GM21825 (cell line): ENCODE measurements around the gene AEBP1.

Experiments
- ATAC-seq: cut with Tn5 transposase; IDR thresholded peaks from one replicate; pipeline ENCODE4 v1.9.1; 2021; ENCODE audit warnings: mild to moderate bottlenecking, moderate library complexity; ENCODE audit not compliant: unreplicated experiment

Gene AEBP1

DNA sequence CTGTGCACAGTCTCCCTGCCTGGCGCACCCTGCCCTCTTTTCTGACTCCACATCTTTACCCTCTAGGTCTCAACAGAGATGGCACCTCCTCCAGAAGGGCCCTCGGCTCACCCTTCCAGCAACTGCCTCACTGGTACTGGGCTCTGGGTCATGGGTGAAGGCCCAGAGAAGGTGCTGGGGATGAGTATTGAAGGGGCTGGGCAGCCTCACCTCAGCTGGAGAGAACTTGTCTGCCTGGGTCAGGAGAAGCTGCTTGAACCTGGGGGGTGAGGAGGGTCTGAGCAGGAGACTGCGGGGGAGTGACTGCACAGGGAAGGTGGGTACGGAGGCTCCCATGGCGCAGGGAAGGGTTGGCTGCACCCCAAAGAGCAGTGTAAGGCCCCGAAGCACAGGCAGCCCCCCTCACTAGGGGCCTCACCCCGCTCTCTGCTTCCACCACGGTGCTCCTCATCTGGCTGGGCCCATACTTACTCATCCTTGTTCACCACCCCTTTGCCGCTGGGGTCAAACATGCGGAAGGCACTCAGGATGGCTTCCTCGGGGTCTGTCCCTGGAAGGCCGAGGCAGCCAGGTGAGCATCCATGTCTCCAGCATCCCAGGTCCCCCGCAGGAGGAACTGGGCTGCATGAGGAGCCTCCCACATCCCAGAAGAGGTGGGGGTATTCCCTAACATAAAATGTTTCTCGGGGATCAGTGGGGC is 35.3 kb downstream of the AEBP1 start:
- ATAC-seq = no peak

DNA sequence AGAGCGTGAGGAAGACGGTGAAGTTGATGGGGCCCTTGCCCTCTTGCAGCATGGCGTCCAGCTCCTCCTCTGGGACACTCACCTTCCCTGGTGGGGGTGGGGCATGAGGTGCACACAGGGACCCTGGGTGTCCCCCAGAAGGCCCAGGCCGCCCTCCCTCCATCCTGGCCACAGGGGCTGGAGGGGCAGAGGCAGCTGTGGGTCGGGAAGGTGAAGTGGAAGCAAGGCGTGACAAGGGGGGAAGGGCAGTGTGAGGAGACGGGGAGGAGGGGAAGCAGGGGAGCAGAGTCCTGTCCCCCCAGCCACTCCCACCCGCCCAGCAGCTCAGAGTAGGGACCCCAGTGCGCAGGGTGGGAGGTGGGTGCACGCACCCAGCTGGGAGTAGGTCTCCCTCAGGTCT is 36.2 kb downstream of the AEBP1 start:
- no peak for ATAC-seq

DNA sequence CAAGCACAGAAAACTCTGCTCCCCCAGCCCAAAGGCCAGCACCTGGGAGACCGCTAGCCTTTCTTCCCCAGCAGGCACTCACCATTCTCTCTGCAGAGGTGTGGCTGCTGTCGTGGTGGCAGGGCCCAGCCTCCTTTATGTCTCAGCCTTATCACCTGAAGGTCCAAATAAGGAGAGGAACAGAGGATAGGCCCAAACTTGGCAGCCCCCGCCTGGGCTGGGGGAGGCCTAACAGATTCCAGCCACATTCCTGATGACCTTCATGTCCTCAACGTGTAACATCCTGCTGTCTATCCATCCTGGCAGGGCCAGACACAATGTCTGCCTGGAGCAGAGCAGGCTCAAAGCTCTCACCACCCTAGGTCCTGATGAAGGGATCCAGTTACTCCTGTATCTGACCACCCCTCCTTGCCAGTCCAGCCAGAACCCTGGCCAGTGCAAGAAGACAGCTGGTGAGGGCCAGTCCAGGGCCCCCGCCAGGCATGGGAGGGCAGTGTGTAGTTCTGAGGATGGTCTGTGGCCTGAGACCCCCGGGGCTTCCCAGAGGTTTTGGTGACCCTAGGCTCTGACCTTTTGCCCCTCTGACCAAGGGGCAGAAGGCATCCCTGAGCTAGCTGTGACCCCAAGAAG is 37.2 kb downstream of the AEBP1 start, which contains the start of gene MYL7:
MYL7 (minus strand) TSS at position 112 of the 630 bp plus-strand sequence; CDS start at position 85, 27 bp downstream.
- ATAC-seq = no peak

DNA sequence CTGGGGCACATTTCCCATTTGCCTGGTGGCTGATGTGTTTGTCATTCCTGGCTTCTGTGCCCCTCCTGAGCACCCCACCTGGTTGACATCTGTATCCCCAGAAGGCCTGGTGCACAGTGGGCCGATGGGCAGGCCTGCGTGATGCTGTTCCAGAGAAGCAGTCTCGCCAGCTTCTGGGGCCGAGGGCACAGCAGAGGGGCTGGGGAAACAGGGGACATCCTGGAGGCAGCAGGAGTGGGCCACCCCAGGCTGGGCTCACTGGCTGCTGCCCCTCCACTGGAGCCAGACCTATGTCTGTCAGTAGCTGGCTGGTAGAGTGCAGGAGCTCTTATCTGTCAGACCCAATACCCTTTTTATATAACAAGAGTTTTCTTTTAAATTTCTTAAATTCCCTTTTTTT is 37.9 kb downstream of the AEBP1 start:
- ATAC-seq = no peak

DNA sequence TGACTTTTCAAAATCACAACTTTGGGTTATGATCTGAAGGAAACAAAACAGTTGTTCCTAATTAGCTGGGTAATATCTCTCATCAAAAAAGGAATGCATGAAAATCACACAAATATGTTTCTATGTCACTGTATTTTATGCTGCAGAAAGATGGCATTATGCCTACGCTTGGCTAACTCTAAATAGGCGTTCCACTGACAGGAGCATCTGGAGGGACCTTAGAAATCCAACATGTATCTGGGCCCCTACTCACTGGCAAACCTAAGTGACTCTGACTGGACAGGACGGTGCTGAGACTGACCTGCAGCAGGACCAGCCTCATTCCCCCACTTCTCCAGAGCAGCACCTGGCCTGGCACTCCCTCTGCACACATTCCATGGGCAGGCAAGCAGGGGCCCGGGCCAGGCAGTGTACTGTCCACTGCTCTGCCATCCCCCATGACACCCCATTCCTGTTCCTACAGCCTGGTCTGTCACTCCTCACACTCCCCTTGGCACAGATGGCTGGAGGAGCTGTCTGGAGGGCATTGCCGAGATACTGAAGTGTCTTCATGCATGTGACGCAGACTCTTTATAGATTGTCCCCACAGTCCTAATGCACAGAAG is 39.6 kb downstream of the AEBP1 start:
- ATAC-seq = no peak

DNA sequence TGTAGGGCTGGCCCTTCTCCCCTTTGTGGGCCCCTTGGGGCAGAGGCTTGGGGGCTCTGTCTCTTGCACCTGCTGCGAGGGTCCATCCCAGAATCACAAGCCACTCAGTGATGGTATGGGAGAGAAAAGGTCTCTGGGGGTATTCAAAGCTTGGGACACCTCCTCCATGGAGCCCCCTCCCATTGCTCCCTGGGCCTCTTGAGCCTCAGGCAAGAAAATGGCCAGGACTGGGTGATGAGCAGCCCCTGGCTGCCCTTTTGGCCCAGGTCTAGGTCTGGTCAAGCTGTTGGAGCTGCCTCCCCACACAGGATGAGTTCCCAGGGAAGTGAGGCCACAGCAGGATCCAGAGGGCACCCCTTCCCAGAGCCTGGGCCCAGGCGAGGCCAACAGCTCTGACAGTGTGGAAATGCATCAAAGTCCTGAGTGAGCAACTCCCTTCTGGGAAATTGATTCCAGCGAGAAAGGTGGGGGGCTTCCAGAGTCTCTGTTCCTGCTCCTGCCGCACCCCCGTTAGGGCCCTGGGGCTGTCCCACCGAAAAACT is 40.4 kb downstream of the AEBP1 start:
- ATAC-seq = no peak

DNA sequence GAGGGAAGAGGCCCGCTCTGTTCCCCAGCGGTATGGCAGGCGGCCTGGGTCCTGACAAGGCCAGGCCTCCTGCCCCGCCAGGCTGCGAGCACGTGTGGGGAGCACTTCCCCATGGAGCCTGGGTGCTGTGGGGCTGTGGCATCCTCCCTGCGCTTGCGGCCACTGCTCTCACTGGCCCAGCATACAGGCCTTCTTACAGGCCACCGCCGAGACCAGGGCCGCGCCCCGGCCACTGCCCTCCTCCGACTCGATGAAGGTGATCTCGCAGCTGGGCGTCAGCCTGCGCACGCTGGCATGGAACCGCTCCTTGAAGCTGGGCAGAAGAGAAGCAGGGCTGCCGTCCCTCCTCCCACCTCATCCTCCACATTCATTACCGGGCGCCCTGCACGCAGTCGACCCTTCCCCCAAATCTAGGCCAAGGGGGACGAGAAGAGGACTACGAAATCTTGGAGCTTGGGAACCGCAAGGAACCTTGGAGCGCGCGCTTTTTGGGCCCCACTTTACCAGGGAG is 40.9 kb downstream of the AEBP1 start:
- no peak for ATAC-seq

DNA sequence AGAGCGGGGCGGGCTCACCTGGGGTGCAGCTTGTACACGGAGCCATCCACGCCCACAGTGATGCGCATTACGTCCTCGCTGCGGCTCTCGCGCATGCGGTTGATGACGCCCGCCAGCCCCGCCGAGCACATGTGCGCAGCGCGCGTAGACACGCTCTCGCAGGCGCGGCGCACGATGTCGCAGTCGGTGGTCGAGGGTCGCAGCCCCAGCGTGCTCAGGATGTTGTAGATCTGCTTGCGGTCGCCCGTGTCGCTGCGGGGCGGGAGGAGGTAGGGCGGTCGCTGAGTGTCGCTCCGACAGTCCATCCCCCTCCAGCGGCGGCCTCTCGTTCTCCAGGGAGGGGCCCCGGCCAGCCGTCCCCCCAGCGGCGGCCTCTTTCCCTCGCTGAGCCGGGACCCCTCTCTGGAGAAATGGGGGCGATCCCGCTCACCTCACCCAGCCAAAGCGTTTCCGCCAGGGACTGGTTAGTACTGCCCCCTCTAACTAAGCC is 41.4 kb downstream of the AEBP1 start:
- no peak for ATAC-seq

DNA sequence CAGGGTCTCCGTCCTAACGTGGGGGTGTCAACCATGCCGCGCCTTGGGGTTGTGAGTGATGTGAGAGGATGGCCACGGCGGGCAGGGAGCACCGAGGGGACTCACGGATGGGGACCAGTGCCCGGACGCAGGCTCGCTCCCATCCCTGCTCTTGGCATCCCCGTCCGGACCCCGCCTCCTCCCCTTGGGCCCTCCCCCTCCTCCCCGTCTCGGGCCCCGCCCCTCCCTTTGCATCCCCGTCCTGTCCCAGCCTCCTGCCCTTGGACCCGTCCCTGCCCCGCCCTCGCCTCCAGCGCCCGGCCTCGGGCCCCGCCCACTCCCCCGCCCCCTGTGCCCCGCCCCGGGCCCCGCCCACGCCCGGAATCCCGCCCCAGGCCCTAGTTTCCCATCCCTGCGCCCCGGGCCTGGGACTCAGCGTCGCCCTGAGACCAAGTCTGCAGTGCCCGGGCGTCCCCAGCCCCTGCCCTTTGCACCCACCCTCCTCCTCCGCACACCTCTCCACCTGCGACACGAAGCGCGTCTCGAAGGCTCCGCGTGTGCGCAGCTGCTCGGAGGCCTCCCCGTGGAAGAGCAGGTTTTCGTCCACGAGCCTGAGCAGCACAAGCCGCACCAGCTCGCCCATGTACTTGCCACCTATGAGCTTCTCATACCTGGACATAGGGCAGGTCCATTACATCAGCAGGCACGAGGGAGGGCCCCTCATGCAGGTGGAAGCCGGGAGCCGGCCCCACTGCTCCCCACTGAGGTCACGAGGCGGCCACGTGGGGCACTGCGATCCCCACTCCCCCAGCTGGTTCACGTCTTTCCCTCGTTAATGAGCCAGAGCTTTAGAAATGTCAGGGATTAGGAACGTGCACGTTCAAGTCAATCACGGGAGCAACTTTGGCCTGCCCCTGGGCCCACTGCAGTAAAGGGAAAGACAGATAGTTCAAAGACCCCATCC is 42.1 kb downstream of the AEBP1 start:
- no peak for ATAC-seq

DNA sequence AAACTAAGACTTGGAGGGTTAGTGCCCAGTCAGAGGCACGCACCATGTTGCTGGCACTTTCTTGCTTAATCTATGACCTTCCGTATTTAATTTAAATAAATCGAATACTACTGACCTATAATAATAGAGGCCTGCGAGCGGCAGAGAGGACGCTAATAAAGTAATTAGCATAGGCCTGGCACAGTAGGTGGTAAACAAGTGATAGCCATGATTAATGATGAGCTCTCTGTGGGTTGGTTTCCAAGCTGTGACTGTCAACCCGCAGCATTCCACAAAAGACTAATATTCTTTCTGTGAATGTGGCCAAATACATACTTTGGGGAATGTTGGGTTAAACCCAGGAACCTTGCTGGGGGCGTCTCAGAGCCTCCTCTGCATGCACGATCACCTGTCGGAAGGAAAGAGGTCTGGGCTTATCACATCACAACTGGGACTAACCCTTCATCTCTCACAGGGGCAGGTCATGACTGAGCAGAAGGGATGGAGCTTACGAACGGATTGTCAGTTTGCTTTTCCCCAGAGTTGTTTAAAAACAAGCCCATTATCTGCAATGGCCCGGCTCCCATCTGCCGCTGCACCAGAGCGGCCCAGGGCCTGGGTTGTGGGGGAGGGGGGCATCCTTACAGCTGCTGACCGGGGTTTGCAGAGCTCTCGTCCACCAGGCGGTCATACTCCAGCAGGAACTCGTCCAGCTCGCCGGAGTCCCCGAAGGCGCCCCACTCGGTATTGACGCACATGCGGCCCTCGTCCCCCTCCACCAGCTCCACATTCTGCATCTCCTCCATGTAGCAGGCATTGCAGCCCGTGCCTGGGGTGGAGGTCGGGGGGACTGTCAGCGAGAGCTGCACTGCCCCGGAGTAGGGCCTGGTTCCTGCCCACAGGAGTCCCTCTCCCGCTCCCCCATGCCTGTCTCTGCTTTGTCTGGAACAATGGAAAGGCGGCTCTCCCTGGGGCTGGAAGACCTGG is 43.2 kb downstream of the AEBP1 start:
- ATAC-seq = no peak

DNA sequence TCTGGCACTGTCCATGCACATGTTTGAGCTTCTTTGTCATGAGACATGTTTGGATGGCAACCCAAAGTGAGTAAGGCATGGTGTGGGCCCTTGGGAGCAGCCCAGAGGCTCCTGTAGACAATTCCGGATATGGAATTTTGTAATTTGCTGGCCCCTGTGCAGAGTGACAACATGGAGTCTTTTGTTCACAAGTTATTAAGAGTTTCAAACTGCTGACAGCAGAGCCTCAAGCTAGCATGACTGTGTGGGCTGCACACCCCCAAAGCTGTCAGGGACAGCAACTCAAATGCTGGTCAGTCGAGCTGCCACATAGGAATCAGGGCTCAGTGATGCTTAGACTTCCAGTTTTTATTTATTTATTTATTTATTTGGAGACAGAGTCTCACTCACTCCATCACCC is 44.0 kb downstream of the AEBP1 start:
- no peak for ATAC-seq

DNA sequence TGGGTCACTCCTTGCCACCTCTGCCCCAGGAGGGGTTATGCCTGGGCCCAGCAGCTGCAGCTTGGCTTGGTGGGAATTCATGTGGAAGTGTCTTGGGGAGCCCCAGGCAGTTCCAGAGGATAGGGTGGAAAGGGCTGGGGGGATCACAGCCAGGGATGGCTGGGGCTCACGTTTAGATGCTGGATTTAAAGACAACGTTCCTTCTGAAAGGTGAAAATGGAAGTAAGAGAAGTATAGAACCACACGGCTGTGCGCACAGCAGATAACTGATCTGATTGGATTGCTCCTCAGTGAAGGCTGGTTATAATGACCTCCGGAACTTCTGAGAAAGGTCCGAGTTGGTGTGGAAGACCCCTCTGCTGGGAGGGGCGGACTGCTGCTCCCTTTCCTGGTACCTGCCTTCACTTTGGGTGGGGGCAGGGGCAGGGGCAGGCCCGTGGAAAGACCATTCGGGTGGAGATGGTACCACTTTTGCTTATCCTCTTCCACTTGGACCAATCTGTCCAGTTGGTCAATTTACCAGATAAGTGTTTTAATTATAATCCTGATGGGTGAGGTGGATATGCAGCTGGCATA is 44.9 kb downstream of the AEBP1 start:
- ATAC-seq = no peak

DNA sequence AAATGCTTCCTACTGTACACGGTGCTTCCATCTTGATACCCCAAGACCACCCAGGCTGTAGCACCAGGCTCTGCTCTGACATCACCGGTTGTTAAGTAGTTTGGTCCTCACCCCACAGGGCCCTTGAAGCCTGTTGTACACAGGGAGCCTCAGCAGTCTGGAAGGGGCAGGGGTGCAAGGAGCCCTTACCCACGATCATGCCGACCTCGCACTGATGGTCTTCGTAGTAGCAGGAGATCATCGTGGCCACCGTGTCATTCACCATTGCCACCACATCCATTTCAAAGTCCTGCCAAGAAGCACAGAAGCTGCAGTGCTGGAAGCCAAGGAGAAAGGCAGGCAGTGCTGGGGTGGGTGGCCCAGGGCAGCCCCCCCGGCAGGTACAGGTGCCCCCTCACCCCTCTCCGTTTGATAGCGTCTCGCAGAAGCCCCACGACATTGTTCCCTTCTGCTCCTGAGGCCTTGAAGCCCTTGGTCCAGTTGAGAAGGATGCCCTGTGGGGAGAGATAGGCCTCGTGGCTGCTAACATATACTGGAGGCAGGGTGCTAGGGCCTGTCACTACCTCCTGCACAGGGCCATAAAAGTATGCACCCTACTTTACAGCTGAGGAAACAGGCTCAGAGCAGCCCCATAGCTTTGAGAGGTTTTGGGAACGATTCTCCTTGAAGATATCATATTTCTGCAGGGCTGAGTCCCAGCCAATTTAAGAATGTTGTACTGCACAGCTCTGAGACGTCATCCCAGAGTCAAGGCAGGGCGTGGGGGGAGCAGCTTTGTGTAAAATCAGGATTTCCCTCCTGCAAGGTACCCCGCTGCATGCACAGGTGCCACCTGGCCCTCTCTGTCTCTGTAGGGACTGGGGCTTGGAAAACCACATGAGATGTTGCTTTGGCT is 45.7 kb downstream of the AEBP1 start:
- ATAC-seq = no peak

DNA sequence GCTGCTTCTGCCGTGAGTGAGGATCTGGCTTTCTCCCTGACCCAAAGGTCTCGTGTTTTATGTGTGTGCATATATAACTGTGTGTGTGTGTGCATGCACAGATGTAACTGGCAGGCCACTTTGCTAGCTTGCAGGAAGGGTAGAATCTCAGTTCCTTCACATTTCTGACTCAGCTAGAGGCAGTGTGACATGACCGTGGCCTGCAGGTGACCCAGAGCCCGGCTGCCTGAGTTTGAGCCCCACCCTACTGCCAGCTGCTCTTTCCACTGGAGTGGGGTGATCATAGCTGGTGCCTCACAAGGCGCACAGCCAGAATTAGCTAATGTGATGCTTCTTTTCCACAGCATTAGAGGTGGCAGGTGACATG is 46.3 kb downstream of the AEBP1 start:
- ATAC-seq = peak; percentile 52

DNA sequence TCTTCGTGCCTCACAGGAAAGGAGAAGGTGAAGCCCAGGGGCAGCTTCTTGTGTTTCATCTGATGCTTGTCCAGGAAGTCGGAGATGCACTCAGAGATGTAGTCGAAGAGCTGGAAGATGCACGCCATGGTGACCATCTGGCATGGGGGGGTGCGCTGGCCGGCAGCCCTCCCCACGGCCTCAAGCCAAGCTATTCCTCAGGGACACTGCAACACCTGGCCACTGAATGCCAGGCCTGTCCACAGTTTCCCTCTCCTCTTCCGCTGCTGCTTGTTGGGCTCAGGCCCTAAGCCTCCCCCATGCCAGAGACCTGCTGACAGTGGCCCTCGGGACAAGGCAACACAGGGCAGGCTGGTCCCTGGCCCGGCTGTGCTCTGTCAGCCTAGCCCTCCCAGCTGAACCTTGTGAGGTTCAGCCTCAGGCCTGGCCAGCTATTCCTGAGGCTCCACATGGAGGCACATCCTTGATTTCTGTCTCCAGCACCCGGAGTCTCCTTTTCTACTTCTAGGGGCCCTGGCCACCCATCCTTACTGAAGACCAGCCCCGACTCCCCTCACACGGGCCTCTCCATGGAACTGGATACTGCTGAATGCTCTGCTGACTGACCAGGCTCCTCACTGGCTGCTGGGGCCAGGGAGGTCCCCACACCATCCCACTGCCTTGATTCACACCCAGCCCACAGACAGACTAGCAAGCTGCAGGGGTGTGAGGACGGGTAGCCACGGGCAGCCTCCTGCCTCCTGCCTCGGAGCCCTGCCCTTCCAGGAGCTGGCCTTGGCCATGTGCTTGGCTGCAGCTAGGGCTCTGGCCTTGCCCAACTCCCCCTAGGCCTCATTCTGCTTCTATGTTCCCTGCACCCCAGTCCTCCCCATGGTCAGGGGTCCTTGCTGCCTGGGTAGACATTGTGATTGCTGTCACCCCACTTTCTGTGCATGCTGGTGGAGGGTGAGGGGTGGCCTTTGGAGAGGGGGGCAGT is 47.1 kb downstream of the AEBP1 start:
- ATAC-seq = no peak

DNA sequence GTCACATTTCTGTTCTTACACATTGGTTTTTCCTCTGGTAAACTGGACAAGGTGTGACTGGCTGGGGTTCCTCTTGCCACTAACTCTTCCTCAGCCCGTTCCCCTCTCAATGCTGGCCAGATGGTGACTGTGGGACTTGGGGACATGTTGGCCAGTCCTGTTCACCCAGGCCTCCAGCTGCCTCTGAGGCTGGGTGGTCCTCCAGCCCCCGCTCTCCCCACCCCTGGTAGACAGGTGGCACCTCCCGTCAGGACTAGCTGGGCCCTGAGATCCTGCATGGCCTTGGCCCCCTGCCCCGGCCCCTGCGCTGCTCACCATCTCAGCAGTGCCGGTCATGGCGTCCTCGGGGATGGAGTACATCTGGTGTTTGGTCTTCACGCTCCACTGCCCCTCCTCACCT is 47.8 kb downstream of the AEBP1 start:
- no peak for ATAC-seq
